OCI-LY1 (cell line): ENCODE data around the gene OR2F2.

Experiments used
- CTCF ChIP-seq: fragments of 200-600 bp; sonication (generic), shearing (Covaris generic); IDR thresholded peaks from 2 replicates; pipeline ENCODE4 v1.5.1; 2017; ENCODE audit warnings: mild to moderate bottlenecking, antibody characterized with exemption, low read length, moderate library complexity, mixed read lengths
- EZH2 ChIP-seq: fragments of 200-600 bp; sonication (generic), shearing (Covaris generic); IDR thresholded peaks from 2 replicates; pipeline ENCODE4 v1.8.0; 2017; ENCODE audit warnings: borderline replicate concordance, mixed run types, mild to moderate bottlenecking, antibody characterized with exemption, low read length, moderate library complexity, mixed read lengths

GRCh38 chr7:143900230-143900766 lies 34.7 kb upstream of the OR2F2 start:
- TF ChIP-seq CTCF (no peak), EZH2 (no peak)
